Activated naive CD4-positive, alpha-beta T cell treated with anti-CD3 and anti-CD28 coated beads, Interleukin-2, amount 50 U/mL, for 24 hours (primary cell): Measurements from ENCODE around the gene PHF21B.

ENCODE experiments used
- H3K27ac Mint-ChIP-seq: one replicate; pipeline ENCODE4 v1.8.0; 2021; ENCODE audit warnings: mild to moderate bottlenecking, mixed read lengths
- H3K27me3 Mint-ChIP-seq: one replicate; pipeline ENCODE4 v1.8.0; 2021; ENCODE audit warnings: mixed read lengths
- H3K36me3 Mint-ChIP-seq: one replicate; pipeline ENCODE4 v1.8.0; 2021; ENCODE audit warnings: mixed read lengths
- H3K4me1 Mint-ChIP-seq: one replicate; pipeline ENCODE4 v1.8.0; 2021; ENCODE audit warnings: mixed read lengths
- H3K4me3 Mint-ChIP-seq: one replicate; pipeline ENCODE4 v1.8.0; 2021; ENCODE audit warnings: mild to moderate bottlenecking, mixed read lengths
- H3K9me3 Mint-ChIP-seq: one replicate; pipeline ENCODE4 v1.8.0; 2021; ENCODE audit warnings: mixed read lengths

Gene PHF21B

GRCh38 chr22:45000330-45000729 is 9.5 kb downstream of the PHF21B start:
- H3K27me3 Mint-ChIP-seq = peaks cover 21% of the 10 kb centered on the region
- H3K27ac Mint-ChIP-seq = no peak overlapping the region
- H3K4me1 Mint-ChIP-seq = no peaks in the 10 kb centered on the region
- H3K4me3 Mint-ChIP-seq = no peak overlapping the region
- no peaks in the 10 kb centered on the region for H3K36me3 Mint-ChIP-seq
- no peaks in the 10 kb centered on the region for H3K9me3 Mint-ChIP-seq

- H3K9me3 Mint-ChIP-seq = no peaks in the 10 kb centered on the region
- H3K36me3 Mint-ChIP-seq = no peaks in the 10 kb centered on the region
- no peak overlapping the region for H3K27ac Mint-ChIP-seq
- no peak overlapping the region for H3K4me3 Mint-ChIP-seq
- H3K27me3 Mint-ChIP-seq = peaks cover 15% of the 10 kb centered on the region
- H3K4me1 Mint-ChIP-seq = no peaks in the 10 kb centered on the region
Measured at GRCh38 chr22:44999687-45000086, 10.1 kb downstream of the PHF21B start.

- Mint-ChIP-seq H3K36me3 (no peaks in the 10 kb centered on the region), H3K4me3 (no peak overlapping the region), H3K9me3 (no peaks in the 10 kb centered on the region), H3K4me1 (no peaks in the 10 kb centered on the region), H3K27me3 (peaks cover 12% of the 10 kb centered on the region), H3K27ac (no peak overlapping the region)
Measured at GRCh38 chr22:44999231-44999630, 10.6 kb downstream of the PHF21B start.

GRCh38 chr22:44998296-44998695 is 11.5 kb downstream of the PHF21B start:
- no peak overlapping the region for H3K4me3 Mint-ChIP-seq
- H3K9me3 Mint-ChIP-seq = no peaks in the 10 kb centered on the region
- no peaks in the 10 kb centered on the region for H3K4me1 Mint-ChIP-seq
- H3K36me3 Mint-ChIP-seq = no peaks in the 10 kb centered on the region
- H3K27ac Mint-ChIP-seq = no peak overlapping the region
- peaks cover 12% of the 10 kb centered on the region for H3K27me3 Mint-ChIP-seq

- Mint-ChIP-seq H3K36me3 (no peaks in the 10 kb centered on the region), H3K9me3 (no peaks in the 10 kb centered on the region), H3K4me1 (no peaks in the 10 kb centered on the region), H3K27ac (no peak overlapping the region), H3K27me3 (peaks cover 5% of the 10 kb centered on the region), H3K4me3 (no peak overlapping the region)
Measured at GRCh38 chr22:44997060-44997459, 12.7 kb downstream of the PHF21B start.

GRCh38 chr22:44996648-44997047 is 13.2 kb downstream of the PHF21B start:
- no peaks in the 10 kb centered on the region for H3K4me1 Mint-ChIP-seq
- no peaks in the 10 kb centered on the region for H3K9me3 Mint-ChIP-seq
- peaks cover 4% of the 10 kb centered on the region for H3K27me3 Mint-ChIP-seq
- H3K4me3 Mint-ChIP-seq = no peak overlapping the region
- no peak overlapping the region for H3K27ac Mint-ChIP-seq
- no peaks in the 10 kb centered on the region for H3K36me3 Mint-ChIP-seq

GRCh38 chr22:44996120-44996519 is 13.7 kb downstream of the PHF21B start:
- Mint-ChIP-seq H3K36me3 (no peaks in the 10 kb centered on the region), H3K4me1 (no peaks in the 10 kb centered on the region), H3K27me3 (peaks cover 4% of the 10 kb centered on the region), H3K9me3 (no peaks in the 10 kb centered on the region), H3K4me3 (no peak overlapping the region), H3K27ac (no peak overlapping the region)

- peaks cover 5% of the 10 kb centered on the region for H3K27me3 Mint-ChIP-seq
Measured at GRCh38 chr22:44995715-44996114, 14.1 kb downstream of the PHF21B start.

GRCh38 chr22:44995105-44995514 is 14.7 kb downstream of the PHF21B start:
- no peak overlapping the region for H3K4me3 Mint-ChIP-seq
- H3K9me3 Mint-ChIP-seq = no peaks in the 10 kb centered on the region

More at GRCh38 chr22:44995715-44996114, 14.1 kb downstream of the PHF21B start:
- H3K36me3 Mint-ChIP-seq = no peaks in the 10 kb centered on the region
- no peaks in the 10 kb centered on the region for H3K9me3 Mint-ChIP-seq
- H3K4me3 Mint-ChIP-seq = no peak overlapping the region
- no peak overlapping the region for H3K27ac Mint-ChIP-seq
- no peaks in the 10 kb centered on the region for H3K4me1 Mint-ChIP-seq

GRCh38 chr22:44994399-44995104 is 15.3 kb downstream of the PHF21B start:
- H3K27me3 Mint-ChIP-seq = peaks cover 5% of the 10 kb centered on the region
- H3K36me3 Mint-ChIP-seq = no peaks in the 10 kb centered on the region
- H3K4me3 Mint-ChIP-seq = no peak overlapping the region
- no peaks in the 10 kb centered on the region for H3K9me3 Mint-ChIP-seq
- no peak overlapping the region for H3K27ac Mint-ChIP-seq
- no peaks in the 10 kb centered on the region for H3K4me1 Mint-ChIP-seq

More at GRCh38 chr22:44995105-44995514, 14.7 kb downstream of the PHF21B start:
- Mint-ChIP-seq H3K27me3 (peaks cover 5% of the 10 kb centered on the region), H3K4me1 (no peaks in the 10 kb centered on the region), H3K27ac (no peak overlapping the region), H3K36me3 (no peaks in the 10 kb centered on the region)

GRCh38 chr22:44992166-44992565 is 17.6 kb downstream of the PHF21B start:
- H3K36me3 Mint-ChIP-seq = no peaks in the 10 kb centered on the region
- no peak overlapping the region for H3K4me3 Mint-ChIP-seq
- H3K9me3 Mint-ChIP-seq = no peaks in the 10 kb centered on the region
- no peaks in the 10 kb centered on the region for H3K4me1 Mint-ChIP-seq
- no peak overlapping the region for H3K27ac Mint-ChIP-seq
- peaks cover 1% of the 10 kb centered on the region for H3K27me3 Mint-ChIP-seq

- Mint-ChIP-seq H3K36me3 (no peaks in the 10 kb centered on the region), H3K27ac (no peak overlapping the region), H3K4me3 (no peak overlapping the region), H3K9me3 (no peaks in the 10 kb centered on the region), H3K4me1 (no peaks in the 10 kb centered on the region), H3K27me3 (peaks cover 1% of the 10 kb centered on the region)
Measured at GRCh38 chr22:44991218-44991617, 18.6 kb downstream of the PHF21B start.

- Mint-ChIP-seq H3K27me3 (peaks cover 1% of the 10 kb centered on the region), H3K4me1 (no peaks in the 10 kb centered on the region), H3K36me3 (no peaks in the 10 kb centered on the region), H3K4me3 (no peak overlapping the region), H3K27ac (no peak overlapping the region), H3K9me3 (no peaks in the 10 kb centered on the region)
Measured at GRCh38 chr22:44990810-44991209, 19.0 kb downstream of the PHF21B start.

- H3K4me3 Mint-ChIP-seq = no peak overlapping the region
- H3K27me3 Mint-ChIP-seq = peaks cover 1% of the 10 kb centered on the region
- no peaks in the 10 kb centered on the region for H3K4me1 Mint-ChIP-seq
- no peak overlapping the region for H3K27ac Mint-ChIP-seq
- no peaks in the 10 kb centered on the region for H3K9me3 Mint-ChIP-seq
- H3K36me3 Mint-ChIP-seq = no peaks in the 10 kb centered on the region
Measured at GRCh38 chr22:44990328-44990727, 19.5 kb downstream of the PHF21B start.

GRCh38 chr22:44988671-44989070 is 21.1 kb downstream of the PHF21B start:
- no peak overlapping the region for H3K4me3 Mint-ChIP-seq

GRCh38 chr22:44986926-44987325 is 22.9 kb downstream of the PHF21B start:
- Mint-ChIP-seq H3K4me3 (no peak overlapping the region), H3K27ac (no peak overlapping the region), H3K36me3 (no peaks in the 10 kb centered on the region), H3K4me1 (no peaks in the 10 kb centered on the region), H3K9me3 (peaks cover 6% of the 10 kb centered on the region), H3K27me3 (peaks cover 3% of the 10 kb centered on the region)

More at GRCh38 chr22:44988671-44989070, 21.1 kb downstream of the PHF21B start:
- H3K27me3 Mint-ChIP-seq = peaks cover 1% of the 10 kb centered on the region
- H3K4me1 Mint-ChIP-seq = no peaks in the 10 kb centered on the region
- H3K27ac Mint-ChIP-seq = no peak overlapping the region
- H3K36me3 Mint-ChIP-seq = no peaks in the 10 kb centered on the region
- peaks cover 6% of the 10 kb centered on the region for H3K9me3 Mint-ChIP-seq
